A549 (cell line): ENCODE data around the gene MRPS35. TPM values are rescaled to one million over a fixed set of nuclear protein-coding genes. Genes with fewer than 3 reads are reported as not detected.

Source experiments
- ATAC-seq, 2 experiments: fragments of 200-7000 bp in 1 of 2; fragments of >200 bp in 1 of 2; cut with Nextera tagmentation in 1 of 2; cut with Tn5 transposase in 1 of 2; 3 replicates each; pipeline versions ENCODE4 v1.8.0 to v1.9.1; 2018 to 2020; ENCODE audit warnings: mild to moderate bottlenecking in 1 of 2, moderate library complexity in 1 of 2
- CTCF ChIA-PET: fragments of 300-600 bp; sonication (Branson Sonifier 250); formaldehyde crosslinking; extraction: SDS; loops from one replicate; lab custom pipeline; 2021; ENCODE audit warnings: antibody characterized with exemption, inconsistent platforms; lab: Yijun Ruan, JAX
- POLR2A ChIA-PET: fragments of 350-600 bp; formaldehyde crosslinking; extraction: SDS; loops from one replicate; lab custom pipeline; 2021; ENCODE audit warnings: antibody characterized with exemption, inconsistent platforms; lab: Yijun Ruan, JAX
- DNase-seq, 2 experiments: peaks; one replicate each; pipeline versions ENCODE4 v3.0.0 to v3.0.0-alpha.2; 2011 to 2016; ENCODE audit warnings: low read depth in 1 of 2, low spot score in 1 of 2
- FAIRE-seq: peaks from 2 replicates; lab custom pipeline; 2011; peaks lifted over from hg19 to GRCh38; lab: Jason Lieb, UNC
- H3K27ac ChIP-seq, 2 experiments: fragments of >200 bp; sonication (Bioruptor Twin); formaldehyde crosslinking; 3 replicates each; pipeline ENCODE4 v1.5.1; 2016 to 2017
- H3K4me1 ChIP-seq: fragments of >200 bp; sonication (Bioruptor Twin); formaldehyde crosslinking; 3 replicates; pipeline ENCODE4 v1.6.1; 2016
- H3K4me2 ChIP-seq: fragments of >200 bp; sonication (Bioruptor Twin); formaldehyde crosslinking; 3 replicates; pipeline ENCODE4 v1.6.1; 2016
- H3K4me3 ChIP-seq: fragments of >200 bp; sonication (Bioruptor Twin); formaldehyde crosslinking; 3 replicates; pipeline ENCODE4 v1.5.1; 2016
- H3K9me3 ChIP-seq: fragments of >200 bp; sonication (Bioruptor Twin); formaldehyde crosslinking; 3 replicates; pipeline ENCODE4 v1.6.1; 2016
- CBX2 ChIP-seq: fragments of 200-600 bp; sonication (generic); IDR thresholded peaks from 2 replicates; pipeline ENCODE4 v1.6.1; 2016; ENCODE audit warnings: low read depth, mild to moderate bottlenecking, borderline replicate concordance
- CEBPB ChIP-seq, 2 experiments: fragments of >200 bp in 1 of 2; sonication (Bioruptor Twin) in 1 of 2; formaldehyde crosslinking in 1 of 2; IDR thresholded peaks; 2 replicates each; pipeline ENCODE4 v1.6.1; 2012 to 2016
- FOSB ChIP-seq: fragments of 250-450 bp; sonication (Bioruptor Pico); IDR thresholded peaks from 2 replicates; pipeline ENCODE4 v1.5.0; 2020; ENCODE audit warnings: mild to moderate bottlenecking, moderate library complexity
- RCOR1 ChIP-seq: fragments of 150-350 bp; IDR thresholded peaks from 2 replicates; pipeline ENCODE4 v1.6.1; 2014; ENCODE audit warnings: antibody characterized with exemption, low read length, low read depth
- REST ChIP-seq: fragments of 200-600 bp; sonication (generic); IDR thresholded peaks from 2 replicates; pipeline ENCODE4 v1.6.1; 2016; ENCODE audit warnings: antibody characterized with exemption, mild to moderate bottlenecking, moderate library complexity
- TFCP2L1 ChIP-seq: fragments of 250-450 bp; sonication (Bioruptor Pico); IDR thresholded peaks from 2 replicates; pipeline ENCODE4 v1.5.0; 2021; ENCODE audit warnings: mild to moderate bottlenecking
- USF2 ChIP-seq: fragments of 450-650 bp; IDR thresholded peaks from 2 replicates; pipeline ENCODE4 v1.6.1; 2014; ENCODE audit warnings: antibody characterized with exemption
- ZC3H11A ChIP-seq: fragments of 450-650 bp; IDR thresholded peaks from 2 replicates; pipeline ENCODE4 v1.6.1; 2014; ENCODE audit warnings: antibody characterized with exemption, mild to moderate bottlenecking
- WGBS: methylation state at CpG from one replicate; pipeline ENCODE4 v1.1.6; 2017; ENCODE audit errors: missing lambda C conversion rate; 5-methylcytosine and 5-hydroxymethylcytosine counted together
- polyA plus RNA-seq, 4 experiments: library from polyadenylated mRNA; depleted of rRNA in 3 of 4; stranded (reverse); fragments of >200 nt; fragmentation: RNase III in 1 of 4; extraction: RNeasy Plus Mini Kit Qiagen cat#74134 plus additional on column Dnase treatment in 1 of 4; gene quantifications; 2 replicates in 3 of 4; 3 replicates in 1 of 4; pipeline ENCODE4 v1.2.3, GENCODE V29; 2011 to 2017
- TF ChIP-seq, protein P1 (sequence below): fragments of 250-450 bp; sonication (Bioruptor Pico); IDR thresholded peaks from 2 replicates; pipeline ENCODE4 v1.5.0; 2021; ENCODE audit warnings: mild to moderate bottlenecking, moderate library complexity, borderline replicate concordance

The MRPS35 gene
- polyA plus RNA-seq, 2 of the 4 experiments (the other 2 are of a cell fraction), result 104 to 186 TPM

GRCh38 chr12:27782481-27782880 is 71.8 kb downstream of the MRPS35 start:
- CTCF ChIA-PET, result interaction anchor here (3.0 kb wide), 1 partner anchor 22 kb away, joined by 9 read pairs; no protein-coding TSS in a partner anchor
- POLR2A ChIA-PET, result no interaction called here
- WGBS, result 91% methylated on average over 1 of the region's 1 CpG

DNA sequence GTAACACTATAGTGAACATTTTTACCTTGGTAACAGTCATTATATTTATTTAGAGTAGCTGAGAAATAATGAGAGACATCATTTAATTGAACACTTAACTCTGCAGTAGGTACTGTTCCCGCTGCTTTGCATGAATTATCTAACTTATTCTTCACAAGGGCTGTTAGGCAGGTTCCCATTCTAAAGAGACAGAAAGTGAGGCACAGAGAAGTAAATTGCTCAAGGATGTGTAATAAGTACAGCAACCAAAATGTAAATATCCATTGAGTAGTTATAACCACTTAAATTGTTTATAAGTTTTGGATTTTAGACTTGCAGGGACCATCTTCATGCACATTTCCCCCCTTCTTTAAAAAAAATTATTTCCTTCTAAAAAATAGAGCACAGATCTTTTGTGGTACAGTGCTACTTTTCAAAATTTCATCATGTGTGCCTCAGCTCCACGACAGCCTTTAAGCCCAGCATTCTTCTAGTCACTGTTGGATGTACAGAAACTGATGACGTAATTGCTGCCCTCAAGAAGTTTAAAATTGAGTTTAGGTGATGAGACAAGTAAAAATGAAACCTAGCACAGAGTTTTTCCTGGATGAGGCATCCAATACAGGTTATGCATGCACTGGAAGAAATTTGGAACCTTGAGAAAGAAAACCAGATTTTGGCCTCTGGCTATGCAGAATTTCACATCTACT is 75.4 kb downstream of the MRPS35 start:
- POLR2A ChIA-PET, result no interaction called here
- CTCF ChIA-PET, result interaction anchor here (0.9 kb wide), 1 partner anchor 35 kb away, joined by 5 read pairs; no protein-coding TSS in a partner anchor
- Histone ChIP-seq H3K27ac (no peak overlapping the region), H3K4me1 (peaks cover 36% of the 10 kb centered on the region), H3K4me3 (no peak overlapping the region), H3K4me2 (peak overlapping the region; percentile 14; the same call in 1 of the 3 replicates), H3K9me3 (no peaks in the 10 kb centered on the region)
- DNase-seq, result no peak
- TF ChIP-seq REST (no peak), CEBPB (IDR thresholded peaks at IDR 0.05) (peak in 1 of 2 experiments; percentile 6; a peak in 1 of 4 replicates)
- FAIRE-seq, result no peak
- 72% methylated on average over 3 of the region's 3 CpGs for WGBS
- no peak for ATAC-seq

More at GRCh38 chr12:27782481-27782880, 71.8 kb downstream of the MRPS35 start:
- peak overlapping the region; percentile 1; the same call in 1 of the 3 replicates for H3K4me3 ChIP-seq
- TF ChIP-seq, protein P1, sequence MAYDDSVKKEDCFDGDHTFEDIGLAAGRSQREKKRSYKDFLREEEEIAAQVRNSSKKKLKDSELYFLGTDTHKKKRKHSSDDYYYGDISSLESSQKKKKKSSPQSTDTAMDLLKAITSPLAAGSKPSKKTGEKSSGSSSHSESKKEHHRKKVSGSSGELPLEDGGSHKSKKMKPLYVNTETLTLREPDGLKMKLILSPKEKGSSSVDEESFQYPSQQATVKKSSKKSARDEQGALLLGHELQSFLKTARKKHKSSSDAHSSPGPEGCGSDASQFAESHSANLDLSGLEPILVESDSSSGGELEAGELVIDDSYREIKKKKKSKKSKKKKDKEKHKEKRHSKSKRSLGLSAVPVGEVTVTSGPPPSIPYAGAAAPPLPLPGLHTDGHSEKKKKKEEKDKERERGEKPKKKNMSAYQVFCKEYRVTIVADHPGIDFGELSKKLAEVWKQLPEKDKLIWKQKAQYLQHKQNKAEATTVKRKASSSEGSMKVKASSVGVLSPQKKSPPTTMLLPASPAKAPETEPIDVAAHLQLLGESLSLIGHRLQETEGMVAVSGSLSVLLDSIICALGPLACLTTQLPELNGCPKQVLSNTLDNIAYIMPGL (CRISPR knock-in tag), result no peak
- no peak for TF ChIP-seq CBX2
- no peak for TF ChIP-seq ZC3H11A
- TF ChIP-seq RCOR1, result no peak
- TF ChIP-seq REST, result no peak
- no peak for TF ChIP-seq CEBPB (IDR thresholded peaks at IDR 0.05)
- no peak for TF ChIP-seq TFCP2L1 (CRISPR knock-in tag)
- TF ChIP-seq USF2, result no peak
- no peak for TF ChIP-seq FOSB
- peak overlapping the region; percentile 97 for H3K4me2 ChIP-seq
- H3K9me3 ChIP-seq, result no peaks in the 10 kb centered on the region
- H3K4me1 ChIP-seq, result peaks cover 37% of the 10 kb centered on the region
- FAIRE-seq (no peak), ATAC-seq (no peak), DNase-seq (no peak)
- no peak overlapping the region for H3K27ac ChIP-seq
